ENCODE results near the gene SWT1. TPM values are rescaled to one million over a fixed set of nuclear protein-coding genes. Genes with fewer than 3 reads are reported as not detected.

Gene SWT1
- total and polyA plus RNA-seq, 2 of the 13 experiments (the other 11 are each of a cell fraction or from before 2014, with no cell fraction given) = 1.7 to 2.5 TPM

- intact Hi-C loops (cut with micrococcal nuclease; ENCODE audit: unreplicated experiment) = loop anchor here (5.0 kb wide), 1 partner anchor 157 kb away; the partner anchor contains the start of gene IVNS1ABP
- Histone ChIP-seq H3K9me3 (ENCODE audit: low read length) (no peaks in the 10 kb centered on the region), H3K27me3 (ENCODE audit: control insufficient read depth in 1 of 2, insufficient read depth in 2 of 2, low read length in 2 of 2) (no peaks in the 10 kb centered on the region; a peak in 1 of 5 replicates), H3K4me3 (replicated peaks in 1 of 3; ENCODE audit: insufficient read depth in 1 of 3, low read depth in 2 of 3, low read length in 3 of 3) (no peak overlapping the region), H3K9ac (ENCODE audit: insufficient read depth, low read depth, low read length) (no peak overlapping the region), H3K79me2 (ENCODE audit: insufficient read depth, low read length) (peaks cover 19% of the 10 kb centered on the region), H3K27ac (ENCODE audit: extremely low read length, insufficient read depth, low read length) (no peak overlapping the region), H2AFZ (ENCODE audit: low read length) (no peak overlapping the region), H3K4me1 (ENCODE audit: insufficient read depth, low read length) (peaks cover 16% of the 10 kb centered on the region), H3K36me3 (replicated peaks in 1 of 2; ENCODE audit: control insufficient read depth in 1 of 2, insufficient read depth in 2 of 2, low read length in 2 of 2) (0 out of 5 replicates have a peak, but pooled peaks cover 0 to 2% of the 10 kb centered on the region in 2 experiments), H3K4me2 (ENCODE audit: low read depth, low read length) (no peak overlapping the region), H4K20me1 (ENCODE audit: insufficient read depth, low read length) (no peaks in the 10 kb centered on the region)
- 96% methylated on average over 3 of the region's 3 CpGs for WGBS (ENCODE audit: low lambda C conversion rate)
- FAIRE-seq (no peak), DNase-seq (ENCODE audit: low spot score) (no peak), ATAC-seq (no peak)
- no peak for TF ChIP-seq LBX2 (CRISPR knock-in tag; IDR thresholded peaks at IDR 0.05; ENCODE audit: borderline replicate concordance)
- TF ChIP-seq ZBTB37 (CRISPR knock-in tag; IDR thresholded peaks at IDR 0.05) = no peak
- TF ChIP-seq ZNF3 (CRISPR knock-in tag; IDR thresholded peaks at IDR 0.05) = no peak
- no peak for TF ChIP-seq ZNF724P (CRISPR knock-in tag; IDR thresholded peaks at IDR 0.05; ENCODE audit: borderline replicate concordance)
- TF ChIP-seq TFAP4 (IDR thresholded peaks at IDR 0.05; ENCODE audit: borderline replicate concordance, low read depth) = no peak
- TF ChIP-seq EHMT2 (IDR thresholded peaks at IDR 0.05; ENCODE audit: borderline replicate concordance, low read depth, low read length) = no peak
- TF ChIP-seq ZNF160 (CRISPR knock-in tag; IDR thresholded peaks at IDR 0.05) = no peak
- no peak for TF ChIP-seq ZKSCAN8 (CRISPR knock-in tag; IDR thresholded peaks at IDR 0.05; ENCODE audit: borderline replicate concordance)
- no peak for TF ChIP-seq EZH2 (conservative IDR thresholded peaks at IDR 0.05; ENCODE audit: low read depth, low read length)
- TF ChIP-seq ZNF432 (CRISPR knock-in tag; IDR thresholded peaks at IDR 0.05; ENCODE audit: borderline replicate concordance) = no peak
- TF ChIP-seq BORCS8-MEF2B (CRISPR knock-in tag; IDR thresholded peaks at IDR 0.05) = no peak
- no peak for TF ChIP-seq NFE2L2 (IDR thresholded peaks at IDR 0.05; ENCODE audit: low read length)
- no peak for TF ChIP-seq ZC3H13 (CRISPR knock-in tag; IDR thresholded peaks at IDR 0.05)
- TF ChIP-seq TRIM24 (CRISPR knock-in tag; IDR thresholded peaks at IDR 0.05) = no peak
- TF ChIP-seq BCL6 (CRISPR knock-in tag; IDR thresholded peaks at IDR 0.05) = no peak
- TF ChIP-seq PRMT3 (CRISPR knock-in tag; IDR thresholded peaks at IDR 0.05; ENCODE audit: borderline replicate concordance, low read depth) = no peak
- TF ChIP-seq SRY (CRISPR knock-in tag; IDR thresholded peaks at IDR 0.05) = no peak
- in situ Hi-C loops (cut with HindIII; ENCODE audit: extremely low pct_ligation_motif_present, low pct_unique_long_range_greater_than_20kb) = no loop called here
- POLR2A ChIA-PET = no interaction called here
- BruUV-seq (replicated peaks) = no TSS peak
- CTCF ChIA-PET (ENCODE audit: low intra/inter-chr PET ratio, low total read pairs) = no interaction called here
Observed at GRCh38 chr1:185159966-185160365, 3.0 kb downstream of the SWT1 start.

All from HepG2 (cell line).